ENCODE measurements around the gene MAP3K14.
A peak's percentile ranks its signal among the peaks of the same experiment; 100 is the strongest.

GRCh38 chr17:45246861-45247428 lies 69.9 kb downstream of the MAP3K14 start:
- TF ChIP-seq, protein P1, sequence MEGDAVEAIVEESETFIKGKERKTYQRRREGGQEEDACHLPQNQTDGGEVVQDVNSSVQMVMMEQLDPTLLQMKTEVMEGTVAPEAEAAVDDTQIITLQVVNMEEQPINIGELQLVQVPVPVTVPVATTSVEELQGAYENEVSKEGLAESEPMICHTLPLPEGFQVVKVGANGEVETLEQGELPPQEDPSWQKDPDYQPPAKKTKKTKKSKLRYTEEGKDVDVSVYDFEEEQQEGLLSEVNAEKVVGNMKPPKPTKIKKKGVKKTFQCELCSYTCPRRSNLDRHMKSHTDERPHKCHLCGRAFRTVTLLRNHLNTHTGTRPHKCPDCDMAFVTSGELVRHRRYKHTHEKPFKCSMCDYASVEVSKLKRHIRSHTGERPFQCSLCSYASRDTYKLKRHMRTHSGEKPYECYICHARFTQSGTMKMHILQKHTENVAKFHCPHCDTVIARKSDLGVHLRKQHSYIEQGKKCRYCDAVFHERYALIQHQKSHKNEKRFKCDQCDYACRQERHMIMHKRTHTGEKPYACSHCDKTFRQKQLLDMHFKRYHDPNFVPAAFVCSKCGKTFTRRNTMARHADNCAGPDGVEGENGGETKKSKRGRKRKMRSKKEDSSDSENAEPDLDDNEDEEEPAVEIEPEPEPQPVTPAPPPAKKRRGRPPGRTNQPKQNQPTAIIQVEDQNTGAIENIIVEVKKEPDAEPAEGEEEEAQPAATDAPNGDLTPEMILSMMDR (conservative IDR thresholded peaks at IDR 0.05; ENCODE audit: low read length): peak; percentile 50
- TF ChIP-seq EZH2phosphoT487 (IDR thresholded peaks at IDR 0.05; ENCODE audit: borderline replicate concordance): no peak
